ENCODE results near the gene SIAH3.

Gene SIAH3

DNA sequence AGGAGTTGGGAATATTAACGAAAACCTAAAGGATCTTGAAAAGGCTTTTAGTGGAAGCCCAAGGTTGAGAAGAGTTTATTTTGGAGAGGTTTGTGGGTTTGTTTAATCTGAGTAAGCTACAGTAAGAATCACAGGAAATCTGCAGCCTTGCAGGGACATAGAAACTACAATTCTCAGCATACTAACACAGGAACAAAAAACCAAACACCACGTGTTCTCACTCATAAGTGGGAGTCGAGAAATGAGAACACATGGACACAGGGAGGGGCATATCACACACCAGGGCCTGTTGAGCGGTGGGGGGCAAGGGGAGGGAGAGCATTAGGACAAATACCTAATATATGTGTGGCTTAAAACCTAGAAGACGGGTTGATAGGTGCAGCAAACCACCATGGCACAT is 8.7 kb upstream of the SIAH3 start:
- no peaks in the 10 kb centered on the region for H3K9me2 ChIP-seq (replicated peaks; ENCODE audit: control insufficient read depth, low read length)
- H3K79me2 ChIP-seq (ENCODE audit: control insufficient read depth, low read length) = no peaks in the 10 kb centered on the region
- no peak for TF ChIP-seq EZH2phosphoT487 (IDR thresholded peaks at IDR 0.05; ENCODE audit: borderline replicate concordance, low read length)
- TF ChIP-seq, protein P1, sequence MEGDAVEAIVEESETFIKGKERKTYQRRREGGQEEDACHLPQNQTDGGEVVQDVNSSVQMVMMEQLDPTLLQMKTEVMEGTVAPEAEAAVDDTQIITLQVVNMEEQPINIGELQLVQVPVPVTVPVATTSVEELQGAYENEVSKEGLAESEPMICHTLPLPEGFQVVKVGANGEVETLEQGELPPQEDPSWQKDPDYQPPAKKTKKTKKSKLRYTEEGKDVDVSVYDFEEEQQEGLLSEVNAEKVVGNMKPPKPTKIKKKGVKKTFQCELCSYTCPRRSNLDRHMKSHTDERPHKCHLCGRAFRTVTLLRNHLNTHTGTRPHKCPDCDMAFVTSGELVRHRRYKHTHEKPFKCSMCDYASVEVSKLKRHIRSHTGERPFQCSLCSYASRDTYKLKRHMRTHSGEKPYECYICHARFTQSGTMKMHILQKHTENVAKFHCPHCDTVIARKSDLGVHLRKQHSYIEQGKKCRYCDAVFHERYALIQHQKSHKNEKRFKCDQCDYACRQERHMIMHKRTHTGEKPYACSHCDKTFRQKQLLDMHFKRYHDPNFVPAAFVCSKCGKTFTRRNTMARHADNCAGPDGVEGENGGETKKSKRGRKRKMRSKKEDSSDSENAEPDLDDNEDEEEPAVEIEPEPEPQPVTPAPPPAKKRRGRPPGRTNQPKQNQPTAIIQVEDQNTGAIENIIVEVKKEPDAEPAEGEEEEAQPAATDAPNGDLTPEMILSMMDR (IDR thresholded peaks at IDR 0.05; ENCODE audit: low read depth, low read length, poor library complexity, severe bottlenecking) = no peak
- H3F3A ChIP-seq (ENCODE audit: control insufficient read depth, insufficient read depth) = no peaks in the 10 kb centered on the region
- no peaks in the 10 kb centered on the region for H3K36me3 ChIP-seq (ENCODE audit: control insufficient read depth, low read length)
- no peaks in the 10 kb centered on the region for H4K20me1 ChIP-seq (ENCODE audit: control insufficient read depth, insufficient read depth, low read depth, low read length)
- no peak overlapping the region for H3K4me3 ChIP-seq (ENCODE audit: low read length)
- H3K27me3 ChIP-seq (ENCODE audit: control insufficient read depth, low read length) = peaks cover 15% of the 10 kb centered on the region; the same call in 1 of the 2 replicates
- no peak overlapping the region for H3K27ac ChIP-seq (ENCODE audit: low read depth, low read length)
- no peaks in the 10 kb centered on the region for H3K4me1 ChIP-seq (ENCODE audit: control insufficient read depth, low read length)
- H3K4me2 ChIP-seq (ENCODE audit: low read length) = no peak overlapping the region
- H3K9me3 ChIP-seq (ENCODE audit: control insufficient read depth, insufficient read depth, low read length) = no peaks in the 10 kb centered on the region

DNA sequence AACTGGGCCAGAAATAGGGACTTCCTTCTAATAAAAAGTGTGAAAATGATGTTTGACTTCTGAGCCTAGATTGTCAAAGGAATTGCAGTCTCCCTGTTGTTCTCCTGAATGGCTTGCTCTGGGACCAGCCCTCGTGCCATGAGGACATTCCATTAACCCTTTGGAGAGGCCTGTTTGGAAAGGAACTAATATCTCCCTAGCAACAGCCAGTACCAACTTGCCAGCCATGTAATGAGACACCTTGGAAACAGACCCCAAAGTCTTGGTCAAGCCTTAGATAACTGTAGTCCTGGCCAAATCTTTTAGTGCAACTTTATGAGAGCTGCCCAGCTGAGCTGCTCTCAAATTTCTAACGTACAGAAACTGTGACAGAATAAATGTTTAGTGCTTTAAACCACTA is 8.2 kb upstream of the SIAH3 start:
- H3K9me3 ChIP-seq (ENCODE audit: control insufficient read depth, insufficient read depth, low read length) = 0 out of 2 replicates have a peak, but pooled peaks cover 2% of the 10 kb centered on the region
- H3K4me3 ChIP-seq (ENCODE audit: low read length) = no peak overlapping the region
- no peaks in the 10 kb centered on the region for H4K20me1 ChIP-seq (ENCODE audit: control insufficient read depth, insufficient read depth, low read depth, low read length)
- no peaks in the 10 kb centered on the region for H3K4me1 ChIP-seq (ENCODE audit: control insufficient read depth, low read length)
- no peak for TF ChIP-seq EZH2phosphoT487 (IDR thresholded peaks at IDR 0.05; ENCODE audit: borderline replicate concordance, low read length)
- TF ChIP-seq, protein P1 (IDR thresholded peaks at IDR 0.05; ENCODE audit: low read depth, low read length, poor library complexity, severe bottlenecking) = no peak
- no peaks in the 10 kb centered on the region for H3K36me3 ChIP-seq (ENCODE audit: control insufficient read depth, low read length)
- H3K4me2 ChIP-seq (ENCODE audit: low read length) = no peak overlapping the region
- H3K27me3 ChIP-seq (ENCODE audit: control insufficient read depth, low read length) = peaks cover 15% of the 10 kb centered on the region; the same call in 1 of the 2 replicates
- H3F3A ChIP-seq (ENCODE audit: control insufficient read depth, insufficient read depth) = no peaks in the 10 kb centered on the region
- H3K9me2 ChIP-seq (replicated peaks; ENCODE audit: control insufficient read depth, low read length) = no peaks in the 10 kb centered on the region
- no peak overlapping the region for H3K27ac ChIP-seq (ENCODE audit: low read depth, low read length)
- H3K79me2 ChIP-seq (ENCODE audit: control insufficient read depth, low read length) = no peaks in the 10 kb centered on the region

DNA sequence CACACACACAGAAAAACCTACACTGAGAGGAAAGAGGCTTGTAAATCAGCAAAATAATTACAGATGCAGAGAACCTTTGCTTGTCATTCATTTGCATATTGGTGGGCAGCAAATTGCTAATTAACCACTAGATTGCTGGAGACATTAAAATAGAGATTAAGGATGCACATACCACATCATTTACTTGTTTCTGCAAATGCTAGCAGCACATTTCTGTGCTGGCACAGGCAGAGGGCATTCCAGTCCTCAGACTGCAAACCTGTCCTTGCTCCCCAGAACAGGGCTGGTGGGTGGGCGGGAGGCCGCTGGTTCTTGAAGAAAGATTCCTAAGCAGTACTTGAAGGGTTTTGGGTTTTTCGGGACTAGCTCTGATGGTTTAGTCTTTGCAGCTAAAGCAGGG is 941 bp upstream of the SIAH3 start:
- 0 out of 2 replicates have a peak, but pooled peaks cover 3% of the 10 kb centered on the region for H3K4me1 ChIP-seq (ENCODE audit: control insufficient read depth, low read length)
- no peaks in the 10 kb centered on the region for H4K20me1 ChIP-seq (ENCODE audit: control insufficient read depth, insufficient read depth, low read depth, low read length)
- no peak for TF ChIP-seq EZH2phosphoT487 (IDR thresholded peaks at IDR 0.05; ENCODE audit: borderline replicate concordance, low read length)
- TF ChIP-seq, protein P1 (IDR thresholded peaks at IDR 0.05; ENCODE audit: low read depth, low read length, poor library complexity, severe bottlenecking) = no peak
- H3K4me2 ChIP-seq (ENCODE audit: low read length) = no peak overlapping the region
- H3K36me3 ChIP-seq (ENCODE audit: control insufficient read depth, low read length) = no peaks in the 10 kb centered on the region
- no peaks in the 10 kb centered on the region for H3K79me2 ChIP-seq (ENCODE audit: control insufficient read depth, low read length)
- H3F3A ChIP-seq (ENCODE audit: control insufficient read depth, insufficient read depth) = no peaks in the 10 kb centered on the region
- H3K9me2 ChIP-seq (replicated peaks; ENCODE audit: control insufficient read depth, low read length) = no peaks in the 10 kb centered on the region
- H3K27me3 ChIP-seq (ENCODE audit: control insufficient read depth, low read length) = peaks cover 41% of the 10 kb centered on the region
- no peak overlapping the region for H3K4me3 ChIP-seq (ENCODE audit: low read length)
- 0 out of 2 replicates have a peak, but pooled peaks cover 4% of the 10 kb centered on the region for H3K9me3 ChIP-seq (ENCODE audit: control insufficient read depth, insufficient read depth, low read length)
- no peak overlapping the region for H3K27ac ChIP-seq (ENCODE audit: low read depth, low read length)
